H1 (cell line): ENCODE measurements around the gene KLHL29. TPM values are rescaled to one million over a fixed set of nuclear protein-coding genes. Genes with fewer than 3 reads are reported as not detected.

Experiments
- CTCF ChIA-PET: fragments of 300-600 bp; sonication (Branson Sonifier 250); formaldehyde crosslinking; loops from one replicate; lab custom pipeline; 2021; ENCODE audit not compliant: partially characterized antibody; lab: Charles Lee
- POLR2A ChIA-PET: fragments of 300-600 bp; sonication (Branson Sonifier 250); formaldehyde crosslinking; loops from one replicate; lab custom pipeline; 2021; ENCODE audit warnings: inconsistent platforms; ENCODE audit not compliant: partially characterized antibody; lab: Charles Lee
- DNase-seq, 2 experiments: peaks; one replicate each; pipeline versions ENCODE4 v3.0.0 to v3.0.0-alpha.2; 2010 to 2022; ENCODE audit warnings: low spot score in 2 of 2, low read depth in 1 of 2, mixed read lengths in 1 of 2
- FAIRE-seq: peaks from 2 replicates; lab custom pipeline; 2011; peaks lifted over from hg19 to GRCh38; lab: Jason Lieb, UNC
- H2AFZ ChIP-seq: 2 replicates; pipeline ENCODE4 v1.8.1; 2012; ENCODE audit warnings: low read length, inconsistent platforms
- H2AK5ac ChIP-seq: 2 replicates; pipeline ENCODE4 v1.6.1; 2013; ENCODE audit warnings: low read depth, low read length
- H2BK120ac ChIP-seq: replicated peaks from 2 replicates; pipeline ENCODE3; 2013; ENCODE audit warnings: low read depth, low read length, inconsistent platforms
- H2BK12ac ChIP-seq: 2 replicates; pipeline ENCODE4 v1.6.1; 2013; ENCODE audit warnings: low read depth, low read length
- H2BK15ac ChIP-seq: 2 replicates; pipeline ENCODE4 v1.6.1; 2013; ENCODE audit warnings: low read length
- H2BK20ac ChIP-seq: 2 replicates; pipeline ENCODE4 v1.6.1; 2013; ENCODE audit warnings: low read length
- H2BK5ac ChIP-seq: 2 replicates; pipeline ENCODE4 v1.6.1; 2013; ENCODE audit warnings: low read depth, low read length
- H3K14ac ChIP-seq: 2 replicates; pipeline ENCODE4 v1.6.1; 2013; ENCODE audit warnings: inconsistent platforms; ENCODE audit not compliant: insufficient read length
- H3K18ac ChIP-seq: 2 replicates; pipeline ENCODE4 v1.6.1; 2013; ENCODE audit warnings: low read length; ENCODE audit errors: extremely low read depth
- H3K23ac ChIP-seq: 2 replicates; pipeline ENCODE4 v1.6.1; 2013; ENCODE audit warnings: inconsistent platforms; ENCODE audit not compliant: insufficient read length
- H3K23me2 ChIP-seq: 2 replicates; pipeline ENCODE4 v1.6.1; 2013; ENCODE audit warnings: low read depth, low read length
- H3K27ac ChIP-seq: 2 replicates; pipeline ENCODE4 v1.6.1; 2011; ENCODE audit warnings: low read depth, low read length, inconsistent platforms
- H3K27me3 ChIP-seq, 4 experiments: replicated peaks in 1 of 4; 1 replicate in 1 of 4; 2 replicates in 3 of 4; pipeline versions ENCODE4 v1.6.1 to v1.8.1; 2011 to 2013; ENCODE audit warnings: low read length in 3 of 4, mild to moderate bottlenecking in 3 of 4, inconsistent platforms in 2 of 4, mixed read lengths in 2 of 4, moderate library complexity in 1 of 4; ENCODE audit not compliant: control insufficient read depth in 3 of 4, insufficient read depth in 3 of 4; ENCODE audit errors: extremely low read depth in 1 of 4
- H3K36me3 ChIP-seq, 4 experiments: 2 replicates each; pipeline versions ENCODE4 v1.6.1 to v1.8.1; 2011 to 2013; ENCODE audit warnings: mild to moderate bottlenecking in 4 of 4, low read length in 3 of 4, moderate library complexity in 2 of 4, control low read depth in 1 of 4, inconsistent platforms in 1 of 4; ENCODE audit not compliant: insufficient read depth in 4 of 4, control insufficient read depth in 2 of 4
- H3K4ac ChIP-seq: replicated peaks from 2 replicates; pipeline ENCODE3; 2013; ENCODE audit warnings: low read length, low read depth, mixed read lengths, inconsistent platforms; ENCODE audit not compliant: insufficient read length
- H3K4me1 ChIP-seq, 4 experiments: replicated peaks in 1 of 4; 1 replicate in 1 of 4; 2 replicates in 3 of 4; pipeline versions ENCODE4 v1.6.1 to v1.8.1; 2011 to 2013; ENCODE audit warnings: low read length in 3 of 4, inconsistent platforms in 2 of 4, mixed read lengths in 1 of 4; ENCODE audit not compliant: insufficient read depth in 4 of 4, control insufficient read depth in 3 of 4
- H3K4me2 ChIP-seq, 2 experiments: 2 replicates each; pipeline versions ENCODE4 v1.6.1 to v1.8.1; 2011 to 2013; ENCODE audit warnings: low read depth in 2 of 2, low read length in 2 of 2, control low read depth in 1 of 2, inconsistent platforms in 1 of 2, mild to moderate bottlenecking in 1 of 2; ENCODE audit not compliant: insufficient read depth in 1 of 2
- H3K4me3 ChIP-seq, 4 experiments: fragments of 200-600, 300-600 bp in 1 of 4; sonication (generic), shearing (Covaris generic), sonication (Bioruptor Twin) in 1 of 4; 2 replicates each; pipeline versions ENCODE4 v1.5.1 to v1.8.1; 2011 to 2016; ENCODE audit warnings: low read length in 4 of 4, low read depth in 3 of 4, control low read depth in 2 of 4, inconsistent platforms in 2 of 4, mild to moderate bottlenecking in 2 of 4, mixed read lengths in 1 of 4, moderate library complexity in 1 of 4; ENCODE audit not compliant: insufficient read depth in 2 of 4; ENCODE audit errors: extremely low read depth in 1 of 4
- H3K56ac ChIP-seq: replicated peaks from 2 replicates; pipeline ENCODE3; 2013; ENCODE audit warnings: low read depth, mild to moderate bottlenecking, mixed read lengths, low read length, inconsistent platforms; ENCODE audit not compliant: insufficient read length
- H3K79me1 ChIP-seq: 2 replicates; pipeline ENCODE4 v1.6.1; 2013; ENCODE audit warnings: low read depth, low read length, control low read depth
- H3K79me2 ChIP-seq, 2 experiments: 2 replicates each; pipeline versions ENCODE4 v1.6.1 to v1.8.1; 2012 to 2013; ENCODE audit warnings: low read length in 2 of 2, mild to moderate bottlenecking in 2 of 2, inconsistent platforms in 1 of 2; ENCODE audit not compliant: insufficient read depth in 2 of 2, control insufficient read depth in 1 of 2
- H3K9ac ChIP-seq, 4 experiments: replicated peaks in 1 of 4; 1 replicate in 1 of 4; 2 replicates in 3 of 4; pipeline versions ENCODE4 v1.6.1 to v1.8.1; 2011 to 2013; ENCODE audit warnings: low read depth in 3 of 4, low read length in 3 of 4, control low read depth in 2 of 4, mild to moderate bottlenecking in 2 of 4, moderate library complexity in 2 of 4, inconsistent platforms in 1 of 4; ENCODE audit errors: extremely low read depth in 1 of 4
- H3K9me3 ChIP-seq, 2 experiments: 2 replicates each; pipeline versions ENCODE4 v1.6.1 to v1.8.1; 2012 to 2013; ENCODE audit warnings: mild to moderate bottlenecking in 2 of 2, moderate library complexity in 2 of 2, control low read depth in 1 of 2, inconsistent platforms in 1 of 2, low read depth in 1 of 2, low read length in 1 of 2, mixed read lengths in 1 of 2; ENCODE audit not compliant: insufficient read depth in 2 of 2
- H4K20me1 ChIP-seq, 2 experiments: replicated peaks in 1 of 2; 2 replicates each; pipeline versions ENCODE3 to v1.8.1; 2011 to 2013; ENCODE audit warnings: inconsistent platforms in 2 of 2, low read length in 2 of 2, mild to moderate bottlenecking in 1 of 2; ENCODE audit not compliant: insufficient read depth in 2 of 2, control insufficient read depth in 1 of 2
- H4K5ac ChIP-seq: 2 replicates; pipeline ENCODE4 v1.6.1; 2013; ENCODE audit warnings: low read length, low read depth, mixed read lengths, inconsistent platforms; ENCODE audit not compliant: insufficient read length
- H4K8ac ChIP-seq: 2 replicates; pipeline ENCODE4 v1.8.0; 2013; ENCODE audit warnings: mild to moderate bottlenecking, moderate library complexity, low read length, inconsistent platforms; ENCODE audit not compliant: insufficient read depth; ENCODE audit errors: extremely low read depth
- H4K91ac ChIP-seq: replicated peaks from 2 replicates; pipeline ENCODE3; 2013; ENCODE audit warnings: low read length, mixed read lengths, inconsistent platforms; ENCODE audit not compliant: insufficient read length
- EP300 ChIP-seq, 2 experiments: IDR thresholded peaks; 1 replicate in 1 of 2; 2 replicates in 1 of 2; pipeline ENCODE4 v1.6.1; 2011 to 2012; ENCODE audit warnings: low read depth in 2 of 2, low read length in 2 of 2, mild to moderate bottlenecking in 2 of 2, borderline replicate concordance in 1 of 2, inconsistent platforms in 1 of 2, moderate library complexity in 1 of 2
- GABPA ChIP-seq: IDR thresholded peaks from 2 replicates; pipeline ENCODE4 v1.6.1; 2011; ENCODE audit warnings: mild to moderate bottlenecking, low read length, moderate library complexity, borderline replicate concordance; ENCODE audit not compliant: insufficient read depth
- GTF2F1 ChIP-seq: IDR thresholded peaks from 2 replicates; pipeline ENCODE4 v1.6.1; 2012; ENCODE audit warnings: low read depth, low read length, improper control_type of control experiment, borderline replicate concordance
- HDAC2 ChIP-seq, 2 experiments: fragments of 300-600 bp in 1 of 2; sonication (generic) in 1 of 2; IDR thresholded peaks; 2 replicates each; pipeline ENCODE4 v1.6.1; 2011 to 2012; ENCODE audit warnings: low read depth in 2 of 2, low read length in 2 of 2, mild to moderate bottlenecking in 2 of 2, moderate library complexity in 2 of 2, borderline replicate concordance in 1 of 2, inconsistent platforms in 1 of 2
- JUN ChIP-seq: IDR thresholded peaks from 2 replicates; pipeline ENCODE4 v1.6.1; 2011; ENCODE audit warnings: low read depth, mild to moderate bottlenecking, improper control_type of control experiment, low read length
- KDM1A ChIP-seq: fragments of 200-600, 300-600 bp; sonication (generic); IDR thresholded peaks from 2 replicates; pipeline ENCODE4 v1.7.1; 2016; ENCODE audit warnings: mild to moderate bottlenecking, low read length, borderline replicate concordance
- SRF ChIP-seq: IDR thresholded peaks from 2 replicates; pipeline ENCODE4 v1.6.1; 2011; ENCODE audit warnings: mild to moderate bottlenecking, low read depth, low read length, moderate library complexity
- SUZ12 ChIP-seq: fragments of 200-600 bp; sonication (generic); IDR thresholded peaks from 2 replicates; pipeline ENCODE4 v1.6.1; 2012; ENCODE audit warnings: mild to moderate bottlenecking, inconsistent platforms, low read length, moderate library complexity, mixed read lengths
- TAF7 ChIP-seq: optimal IDR thresholded peaks from 2 replicates; pipeline ENCODE3; 2011; ENCODE audit warnings: low read depth, mild to moderate bottlenecking, inconsistent platforms, low read length, moderate library complexity, borderline replicate concordance
- WGBS, 2 experiments: shearing (Covaris generic) in 1 of 2; methylation state at CpG; one replicate each; pipeline versions ENCODE4 v1.1.6 to v1.1.7; 2013 to 2015; ENCODE audit warnings: low lambda C conversion rate in 2 of 2, mixed read lengths in 2 of 2, inconsistent platforms in 1 of 2, low coverage in 1 of 2, missing lambda C conversion rate in 1 of 2; ENCODE audit not compliant: insufficient replicate concordance in 2 of 2, insufficient coverage in 1 of 2, insufficient read length in 1 of 2; ENCODE audit errors: extremely low coverage in 1 of 2, missing lambda C conversion rate in 1 of 2; 5-methylcytosine and 5-hydroxymethylcytosine counted together
- polyA plus RNA-seq, 7 experiments: library from polyadenylated mRNA; depleted of rRNA in 3 of 7; stranded (reverse) in 5 of 7; unstranded in 2 of 7; fragments of >200 nt in 5 of 7; fragments of 200-250 nt in 2 of 7; gene quantifications; 1 replicate in 5 of 7; 2 replicates in 1 of 7; 4 replicates in 1 of 7; pipeline versions ENCODE4 v1.2.1 to v1.2.3, GENCODE V29; 2011 to 2013; ENCODE audit warnings: missing spikeins in 2 of 7, mixed read lengths in 2 of 7
- total RNA-seq: library from RNA; stranded (reverse); fragmentation: NEBNext Ultra II Directional; extraction: Animal tissue kit (Norgen Biotek cat#: 25700); gene quantifications from 2 replicates; pipeline ENCODE4 v1.2.1, GENCODE V29; 2021
- TF ChIP-seq, protein P1 (sequence below): IDR thresholded peaks from 2 replicates; pipeline ENCODE4 v1.6.1; 2011; ENCODE audit warnings: low read depth, mild to moderate bottlenecking, low read length; ENCODE audit not compliant: insufficient read depth
- TF ChIP-seq, protein P2 (sequence below): IDR thresholded peaks from 2 replicates; pipeline ENCODE4 v1.6.1; 2012; ENCODE audit warnings: low read length, inconsistent platforms

Gene KLHL29
- total and polyA plus RNA-seq, 2 of the 8 experiments (the other 6 are each of a cell fraction or from before 2014, with no cell fraction given): 1.1 to 4.7 TPM

DNA sequence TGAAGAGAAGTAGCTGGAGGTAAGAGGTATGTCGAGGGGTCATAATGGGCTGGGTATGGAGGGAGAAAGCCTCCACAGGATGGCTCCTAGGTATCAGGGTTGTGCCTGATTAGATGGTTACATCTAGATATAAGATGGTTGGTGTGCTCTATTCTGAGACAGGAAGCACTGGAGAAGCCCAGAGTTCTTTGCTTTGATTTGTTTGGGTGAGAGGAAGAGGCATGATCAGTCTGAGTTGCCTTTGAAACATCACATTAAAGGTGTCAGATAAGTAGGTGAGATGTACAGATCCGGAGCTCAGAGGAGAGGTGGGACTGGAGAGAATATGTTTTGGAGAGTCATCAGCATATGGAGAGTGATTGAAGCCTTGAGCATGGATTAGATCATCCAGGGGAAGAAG lies 74.1 kb downstream of the KLHL29 start:
- Histone ChIP-seq H3K9ac (no peak overlapping the region), H3K9me3 (no peaks in the 10 kb centered on the region), H3K79me2 (no peaks in the 10 kb centered on the region), H3K4me3 (no peak overlapping the region), H2BK120ac (no peak overlapping the region), H3K4me1 (no peaks in the 10 kb centered on the region), H3K56ac (no peak overlapping the region), H2BK15ac (no peak overlapping the region), H3K27me3 (no peaks in the 10 kb centered on the region; a peak in 2 of 7 replicates), H3K23ac (no peak overlapping the region), H2AFZ (no peak overlapping the region), H3K18ac (no peak overlapping the region), H3K4ac (no peak overlapping the region), H2BK5ac (no peak overlapping the region), H4K5ac (no peak overlapping the region), H2AK5ac (no peak overlapping the region), H3K4me2 (no peak overlapping the region), H3K27ac (no peak overlapping the region), H3K36me3 (no peaks in the 10 kb centered on the region), H4K8ac (no peak overlapping the region), H3K79me1 (no peaks in the 10 kb centered on the region), H4K91ac (no peak overlapping the region), H2BK12ac (no peak overlapping the region), H3K23me2 (no peaks in the 10 kb centered on the region), H4K20me1 (no peaks in the 10 kb centered on the region), H3K14ac (no peak overlapping the region), H2BK20ac (no peak overlapping the region)
- WGBS, 2 experiments: 84% methylated on average over 2 of the region's 2 CpGs; no CpG with 5 or more reads in 1 of the 2 experiments
- DNase-seq (no peak), FAIRE-seq (no peak)
- ChIA-PET POLR2A (no interaction called here), CTCF (interaction anchor here (0.6 to 4.9 kb wide), 10 partner anchors 9 to 1411 kb away, joined by 3 to 42 read pairs (median 4); no protein-coding TSS in a partner anchor)
- TF ChIP-seq, protein P1, sequence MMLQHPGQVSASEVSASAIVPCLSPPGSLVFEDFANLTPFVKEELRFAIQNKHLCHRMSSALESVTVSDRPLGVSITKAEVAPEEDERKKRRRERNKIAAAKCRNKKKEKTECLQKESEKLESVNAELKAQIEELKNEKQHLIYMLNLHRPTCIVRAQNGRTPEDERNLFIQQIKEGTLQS: no peak
- TF ChIP-seq, protein P2, sequence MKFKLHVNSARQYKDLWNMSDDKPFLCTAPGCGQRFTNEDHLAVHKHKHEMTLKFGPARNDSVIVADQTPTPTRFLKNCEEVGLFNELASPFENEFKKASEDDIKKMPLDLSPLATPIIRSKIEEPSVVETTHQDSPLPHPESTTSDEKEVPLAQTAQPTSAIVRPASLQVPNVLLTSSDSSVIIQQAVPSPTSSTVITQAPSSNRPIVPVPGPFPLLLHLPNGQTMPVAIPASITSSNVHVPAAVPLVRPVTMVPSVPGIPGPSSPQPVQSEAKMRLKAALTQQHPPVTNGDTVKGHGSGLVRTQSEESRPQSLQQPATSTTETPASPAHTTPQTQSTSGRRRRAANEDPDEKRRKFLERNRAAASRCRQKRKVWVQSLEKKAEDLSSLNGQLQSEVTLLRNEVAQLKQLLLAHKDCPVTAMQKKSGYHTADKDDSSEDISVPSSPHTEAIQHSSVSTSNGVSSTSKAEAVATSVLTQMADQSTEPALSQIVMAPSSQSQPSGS: no peak
- TF ChIP-seq KDM1A (no peak), GABPA (no peak), GTF2F1 (no peak), HDAC2 (IDR thresholded peaks at IDR 0.05; ENCODE audit: borderline replicate concordance in 1 of 2, low read depth in 2 of 2, low read length in 2 of 2) (no peak), JUN (no peak), TAF7 (no peak), EP300 (IDR thresholded peaks at IDR 0.05; ENCODE audit: borderline replicate concordance in 1 of 2, low read depth in 2 of 2, low read length in 2 of 2) (no peak), SRF (no peak), SUZ12 (no peak)
